NT2/D1 (cell line): Measurements from ENCODE around the gene MTMR11.

Experiments
- SUZ12 ChIP-seq: IDR thresholded peaks from 2 replicates; pipeline ENCODE4 v1.6.1; 2011; ENCODE audit not compliant: insufficient read length, insufficient read depth; ENCODE audit errors: extremely low read depth
- YY1 ChIP-seq: IDR thresholded peaks from 2 replicates; pipeline ENCODE4 v1.6.1; 2011; ENCODE audit not compliant: insufficient read length, insufficient read depth
- ZNF274 ChIP-seq: IDR thresholded peaks from 2 replicates; pipeline ENCODE4 v1.6.1; 2011; ENCODE audit warnings: mild to moderate bottlenecking, low read depth, low read length

DNA sequence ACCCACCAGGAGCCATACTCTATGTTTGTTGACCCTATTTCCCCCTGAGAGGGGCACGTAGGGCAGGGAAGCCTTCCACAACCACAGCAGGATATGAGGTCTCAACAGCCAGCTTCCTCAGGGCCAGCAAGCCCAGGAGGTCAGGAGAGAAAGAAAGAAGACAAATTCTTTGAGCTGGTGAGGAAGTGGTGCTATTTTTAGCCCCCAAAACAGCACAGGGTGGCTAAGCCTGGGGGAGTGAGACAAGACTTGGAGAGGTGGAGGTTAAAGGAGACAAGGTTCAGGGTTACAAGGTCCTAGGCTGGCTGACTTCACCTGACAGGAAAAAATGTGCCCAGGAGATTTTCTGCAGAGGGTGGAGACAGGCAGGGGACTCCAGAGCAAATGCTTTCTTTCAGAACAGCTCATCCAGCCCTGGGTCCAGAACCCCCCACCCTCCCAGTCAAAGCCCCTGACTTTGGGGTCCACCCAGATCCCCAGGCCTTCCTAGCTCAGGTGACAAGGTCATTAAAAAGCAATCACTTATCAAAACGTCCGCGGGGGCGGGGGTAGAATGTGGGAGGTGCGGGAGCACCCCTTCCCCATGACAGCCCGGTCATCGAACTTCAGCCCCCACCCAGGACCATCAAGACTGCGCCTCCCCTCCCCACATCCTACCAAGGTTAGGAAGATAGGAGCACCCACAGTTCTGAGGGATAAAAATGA, 20.3 kb downstream of the MTMR11 start:
- TF ChIP-seq ZNF274 (no peak), SUZ12 (no peak), YY1 (no peak)
